GM19397 (cell line): ENCODE measurements around the gene SRRM2.

Experiments used
- ATAC-seq: cut with Tn5 transposase; IDR thresholded peaks from one replicate; pipeline ENCODE4 v1.9.1; 2021; ENCODE audit warnings: mild to moderate bottlenecking, moderate library complexity; ENCODE audit not compliant: unreplicated experiment

Gene SRRM2

GRCh38 chr16:2775765-2776499, 23.5 kb downstream of the SRRM2 start:
- no peak for ATAC-seq

GRCh38 chr16:2776500-2777139, 24.2 kb downstream of the SRRM2 start:
- peak; percentile 32 for ATAC-seq

GRCh38 chr16:2777231-2777902, 24.9 kb downstream of the SRRM2 start, which contains the start of gene ELOB:
ELOB (minus strand) TSS chr16:2777280; CDS start chr16:2777239, 41 bp downstream.
- ATAC-seq = peak; percentile 82

GRCh38 chr16:2777903-2778629, 25.6 kb downstream of the SRRM2 start:
- no peak for ATAC-seq

GRCh38 chr16:2778630-2778958, 26.2 kb downstream of the SRRM2 start:
- ATAC-seq = no peak

- ATAC-seq = no peak
Observed at GRCh38 chr16:2779151-2779920, 26.9 kb downstream of the SRRM2 start.

- no peak for ATAC-seq
Observed at GRCh38 chr16:2779978-2780898, 27.8 kb downstream of the SRRM2 start.

GRCh38 chr16:2782583-2783351, 30.3 kb downstream of the SRRM2 start:
- no peak for ATAC-seq

- ATAC-seq = no peak
Observed at GRCh38 chr16:2783581-2784357, 31.3 kb downstream of the SRRM2 start.

GRCh38 chr16:2784358-2785100, 32.1 kb downstream of the SRRM2 start:
- ATAC-seq = no peak

- no peak for ATAC-seq
Observed at GRCh38 chr16:2785101-2785991, 32.9 kb downstream of the SRRM2 start.

GRCh38 chr16:2786061-2786825, 33.8 kb downstream of the SRRM2 start:
- ATAC-seq = no peak

GRCh38 chr16:2786826-2787151, 34.4 kb downstream of the SRRM2 start:
- no peak for ATAC-seq

- ATAC-seq = no peak
Observed at GRCh38 chr16:2787406-2787805, 35.0 kb downstream of the SRRM2 start, which contains the start of gene PRSS33. PRSS33 (minus strand) TSS chr16:2787560; CDS start chr16:2786547, 1,013 bp downstream.

GRCh38 chr16:2787961-2788360, 35.5 kb downstream of the SRRM2 start:
- no peak for ATAC-seq

- ATAC-seq = no peak
Observed at GRCh38 chr16:2790631-2791030, 38.2 kb downstream of the SRRM2 start.
